Natural killer cell (primary cell): ENCODE measurements around the gene MYOF. TPM values are rescaled to one million over a fixed set of nuclear protein-coding genes. Genes with fewer than 3 reads are reported as not detected.

Experiments
- ATAC-seq, 3 donors: fragments of 150-1000 bp in 2 of 3; fragments of 200-7000 bp in 1 of 3; cut with Tn5 transposase; 1 replicate in 1 of 3; 2 replicates in 2 of 3; pipeline ENCODE4 v1.10.0; 2021; ENCODE audit warnings: mild to moderate bottlenecking in 2 of 3, moderate library complexity in 2 of 3
- DNase-seq, 2 donors: peaks; one replicate each; pipeline versions ENCODE4 v3.0.0 to v3.0.0-alpha.2; 2013 to 2021; ENCODE audit warnings: mixed read lengths in 1 of 2
- H3K27ac ChIP-seq: one replicate; pipeline ENCODE4 v1.5.1; 2013; ENCODE audit warnings: mild to moderate bottlenecking, low read length
- H3K27me3 ChIP-seq: one replicate; pipeline ENCODE4 v1.6.1; 2013; ENCODE audit warnings: low read length; ENCODE audit not compliant: control insufficient read depth, insufficient read depth
- H3K36me3 ChIP-seq: one replicate; pipeline ENCODE4 v1.6.1; 2013; ENCODE audit warnings: low read length; ENCODE audit not compliant: control insufficient read depth, insufficient read depth
- H3K4me1 ChIP-seq: one replicate; pipeline ENCODE4 v1.6.1; 2013; ENCODE audit warnings: low read length; ENCODE audit not compliant: control insufficient read depth, insufficient read depth
- H3K4me3 ChIP-seq: one replicate; pipeline ENCODE4 v1.5.1; 2013; ENCODE audit warnings: low read length
- H3K9me3 ChIP-seq: one replicate; pipeline ENCODE4 v1.6.1; 2013; ENCODE audit warnings: low read length; ENCODE audit not compliant: control insufficient read depth, insufficient read depth
- H3K27ac Mint-ChIP-seq, 2 donors: one replicate each; pipeline ENCODE4 v1.8.0; 2022; ENCODE audit warnings: mild to moderate bottlenecking in 2 of 2, mixed read lengths in 2 of 2, moderate library complexity in 1 of 2
- H3K27me3 Mint-ChIP-seq, 2 donors: one replicate each; pipeline ENCODE4 v1.8.0; 2022; ENCODE audit warnings: low read depth in 2 of 2, mixed read lengths in 2 of 2
- H3K36me3 Mint-ChIP-seq: one replicate; pipeline ENCODE4 v1.8.0; 2022; ENCODE audit warnings: mixed read lengths
- H3K4me1 Mint-ChIP-seq, 2 donors: one replicate each; pipeline ENCODE4 v1.8.0; 2022; ENCODE audit warnings: mixed read lengths in 2 of 2
- H3K4me3 Mint-ChIP-seq: one replicate; pipeline ENCODE4 v1.8.0; 2022; ENCODE audit warnings: mild to moderate bottlenecking, moderate library complexity, mixed read lengths
- H3K9me3 Mint-ChIP-seq, 2 donors: one replicate each; pipeline ENCODE4 v1.8.0; 2022; ENCODE audit warnings: mixed read lengths in 2 of 2
- CTCF ChIP-seq: fragments of 200-600 bp; IDR thresholded peaks from one replicate; pipeline ENCODE4 v1.8.0; 2022; ENCODE audit warnings: antibody characterized with exemption
- WGBS: methylation state at CpG from one replicate; pipeline ENCODE4 v1.1.7; 2013; ENCODE audit warnings: missing lambda C conversion rate; ENCODE audit not compliant: insufficient coverage; 5-methylcytosine and 5-hydroxymethylcytosine counted together
- intact Hi-C: fragments of 100-400 bp; cut with micrococcal nuclease; formaldehyde crosslinking; loops from one replicate; pipeline ENCODE4 v1.14.2; 2022
- total RNA-seq, 4 donors: library from RNA; stranded (reverse); fragments of 120-200 nt in 1 of 4; gene quantifications; one replicate each; pipeline versions ENCODE4 v1.2.3 to v1.2.4, GENCODE V29; 2013 to 2022

The MYOF gene
- total RNA-seq, 3 donors from 2014 or later (not counting 1 experiment from before 2014, with no cell fraction given): 2.0 to 9.7 (median 2.9) TPM

- H3K36me3 Mint-ChIP-seq: no peaks in the 10 kb centered on the region
- Histone ChIP-seq H3K4me3 (no peak overlapping the region), H3K36me3 (no peaks in the 10 kb centered on the region), H3K27ac (no peak overlapping the region), H3K4me1 (no peaks in the 10 kb centered on the region), H3K27me3 (no peaks in the 10 kb centered on the region), H3K9me3 (no peaks in the 10 kb centered on the region)
- WGBS: 85% methylated on average over 3 of the region's 3 CpGs
- H3K9me3 Mint-ChIP-seq: no peaks in the 10 kb centered on the region
- peaks cover 0 to 5% of the 10 kb centered on the region in 2 donors for H3K4me1 Mint-ChIP-seq
- no peak overlapping the region for H3K27ac Mint-ChIP-seq
- no peak for TF ChIP-seq CTCF
- intact Hi-C loops: no loop called here
- no peak for DNase-seq
- peaks cover 0 to 4% of the 10 kb centered on the region in 2 donors for H3K27me3 Mint-ChIP-seq
- H3K4me3 Mint-ChIP-seq: no peak overlapping the region
- ATAC-seq: no peak
These were observed 214.1 kb downstream of the MYOF start for GRCh38 chr10:93268021-93268420.

- no peaks in the 10 kb centered on the region for H3K36me3 Mint-ChIP-seq
- intact Hi-C loops: no loop called here
- H3K4me3 Mint-ChIP-seq: no peak overlapping the region
- H3K4me3 ChIP-seq: no peak overlapping the region
- no peaks in the 10 kb centered on the region for H3K27me3 ChIP-seq
- no peaks in the 10 kb centered on the region for H3K9me3 ChIP-seq
- H3K4me1 ChIP-seq: no peaks in the 10 kb centered on the region
- DNase-seq (no peak), ATAC-seq (no peak)
- no peak overlapping the region for H3K27ac ChIP-seq
- H3K27me3 Mint-ChIP-seq: peaks cover 0 to 4% of the 10 kb centered on the region in 2 donors
- TF ChIP-seq CTCF: no peak
- H3K9me3 Mint-ChIP-seq: no peaks in the 10 kb centered on the region
- no peaks in the 10 kb centered on the region for H3K36me3 ChIP-seq
- WGBS: 48% methylated on average over 3 of the region's 3 CpGs
- peaks cover 0 to 5% of the 10 kb centered on the region in 2 donors for H3K4me1 Mint-ChIP-seq
- H3K27ac Mint-ChIP-seq: no peak overlapping the region
These were observed 214.6 kb downstream of the MYOF start for GRCh38 chr10:93267521-93267920.

- H3K27me3 ChIP-seq: no peaks in the 10 kb centered on the region
- H3K4me3 ChIP-seq: no peak overlapping the region
- H3K9me3 Mint-ChIP-seq: no peaks in the 10 kb centered on the region
- DNase-seq (no peak), ATAC-seq (no peak)
- no peak overlapping the region for H3K27ac Mint-ChIP-seq
- H3K4me3 Mint-ChIP-seq: no peak overlapping the region
- no peak for TF ChIP-seq CTCF
- no peaks in the 10 kb centered on the region for H3K9me3 ChIP-seq
- H3K27ac ChIP-seq: no peak overlapping the region
- H3K27me3 Mint-ChIP-seq: peaks cover 0 to 4% of the 10 kb centered on the region in 2 donors
- intact Hi-C loops: no loop called here
- H3K36me3 ChIP-seq: no peaks in the 10 kb centered on the region
- H3K4me1 ChIP-seq: no peaks in the 10 kb centered on the region
- WGBS: 93% methylated on average over 4 of the region's 4 CpGs
- H3K4me1 Mint-ChIP-seq: peaks cover 0 to 5% of the 10 kb centered on the region in 2 donors
- H3K36me3 Mint-ChIP-seq: no peaks in the 10 kb centered on the region
These were observed 215.3 kb downstream of the MYOF start for GRCh38 chr10:93266858-93267257.

GRCh38 chr10:93261961-93262610, 220.0 kb downstream of the MYOF start:
- Histone ChIP-seq H3K4me1 (no peaks in the 10 kb centered on the region), H3K9me3 (no peaks in the 10 kb centered on the region), H3K27me3 (no peaks in the 10 kb centered on the region), H3K36me3 (no peaks in the 10 kb centered on the region), H3K27ac (no peak overlapping the region), H3K4me3 (no peak overlapping the region)
- no peaks in the 10 kb centered on the region for H3K27me3 Mint-ChIP-seq
- no peaks in the 10 kb centered on the region for H3K9me3 Mint-ChIP-seq
- intact Hi-C loops: no loop called here
- no peaks in the 10 kb centered on the region for H3K4me1 Mint-ChIP-seq
- DNase-seq: no peak
- no peak for ATAC-seq
- H3K36me3 Mint-ChIP-seq: no peaks in the 10 kb centered on the region
- 99% methylated on average over 4 of the region's 4 CpGs for WGBS
- no peak overlapping the region for H3K27ac Mint-ChIP-seq
- H3K4me3 Mint-ChIP-seq: no peak overlapping the region
- TF ChIP-seq CTCF: no peak
